ENCODE results near the gene LRRC23. TPM values are rescaled to one million over a fixed set of nuclear protein-coding genes. Genes with fewer than 3 reads are reported as not detected.
A peak's percentile ranks its signal among the peaks of the same experiment; 100 is the strongest.

The LRRC23 gene
- total and polyA plus RNA-seq, 2 donors (not counting 1 experiment from before 2014, with no cell fraction given): 5.6 to 9.6 TPM

- peaks cover 13% of the 10 kb centered on the region for H3K36me3 ChIP-seq (ENCODE audit: control insufficient read depth, insufficient read depth, low read length)
- H3K27me3 ChIP-seq (ENCODE audit: control insufficient read depth, insufficient read depth, low read length): no peaks in the 10 kb centered on the region
- H3K9me3 ChIP-seq (ENCODE audit: control insufficient read depth, insufficient read depth, low read depth, low read length): no peaks in the 10 kb centered on the region
- H3K79me2 ChIP-seq (ENCODE audit: control insufficient read depth, insufficient read depth, low read length): no peaks in the 10 kb centered on the region
- H3K27ac ChIP-seq (ENCODE audit: insufficient read depth, low read length): peak overlapping the region; percentile 11
- H2AFZ ChIP-seq (ENCODE audit: low read length): no peak overlapping the region
- H3K9ac ChIP-seq (ENCODE audit: insufficient read depth, low read length): no peak overlapping the region
- no peak overlapping the region for H3K4me2 ChIP-seq (ENCODE audit: extremely low read depth, insufficient read depth, low read length)
- no peak overlapping the region for H3K4me3 ChIP-seq (replicated peaks in 1 of 4; ENCODE audit: control extremely low read depth in 1 of 4, insufficient read depth in 1 of 4, low read depth in 3 of 4, low read length in 4 of 4)
- peaks cover 15% of the 10 kb centered on the region for H3K4me1 ChIP-seq (ENCODE audit: control insufficient read depth, extremely low read depth, insufficient read depth, low read length)
- no peak for DNase-seq (ENCODE audit: low read depth in 2 of 2)
- TF ChIP-seq EZH2 (IDR thresholded peaks at IDR 0.05; ENCODE audit: low read length, missing control alignments) (no peak), CTCF (conservative IDR thresholded peaks at IDR 0.05 in 1 of 2, IDR thresholded peaks at IDR 0.05 in 1 of 2; ENCODE audit: low read depth in 1 of 2, low read length in 2 of 2) (no peak)
- no peaks in the 10 kb centered on the region for H4K20me1 ChIP-seq (ENCODE audit: control insufficient read depth, extremely low read depth, insufficient read depth, low read length)
These were observed 41.0 kb downstream of the LRRC23 start for GRCh38 chr12:6945613-6946012.

DNA sequence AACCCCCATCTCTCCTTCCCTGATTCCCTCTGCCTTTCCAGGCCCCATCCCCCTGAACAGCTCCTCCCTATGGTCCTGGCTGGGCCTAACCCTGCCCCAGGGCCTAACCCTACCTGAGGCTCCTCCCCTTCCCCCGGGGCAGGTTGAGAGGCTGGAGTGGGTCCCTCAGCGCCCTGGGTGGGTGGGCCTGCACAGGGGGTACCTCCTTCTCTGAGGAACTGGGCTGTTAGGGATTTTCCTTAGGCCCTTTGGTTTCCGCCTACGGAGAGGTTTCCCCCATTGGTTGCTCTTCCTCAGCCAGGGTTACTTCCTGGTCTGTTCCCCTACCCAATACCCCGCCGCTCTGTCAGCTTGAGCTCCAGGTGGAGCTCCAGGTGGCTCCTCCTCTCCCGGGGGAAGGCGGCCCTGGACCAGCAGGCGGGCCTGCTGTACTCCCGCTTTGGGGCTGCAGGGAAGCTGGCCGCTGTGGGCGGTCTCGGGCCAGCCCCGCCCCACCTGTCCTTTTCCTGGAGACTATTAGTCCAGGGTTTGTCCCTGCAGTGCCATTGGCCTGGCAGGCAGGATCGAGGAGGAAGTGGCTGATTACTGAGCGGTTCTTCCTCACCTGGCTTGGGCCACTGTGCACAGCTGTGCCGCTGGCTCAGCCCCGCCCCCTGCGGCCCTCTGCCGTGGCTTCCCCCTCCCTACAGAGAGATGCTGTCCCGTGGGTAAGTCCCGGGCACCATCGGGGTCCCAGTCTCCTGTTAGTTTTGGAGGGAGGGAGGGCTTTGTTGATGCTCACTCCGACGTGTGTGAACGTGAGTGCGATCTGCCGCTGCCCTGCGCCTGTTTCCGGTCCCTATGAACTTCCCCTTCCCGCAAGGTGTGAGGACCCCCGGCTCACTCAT is 41.7 kb downstream of the LRRC23 start:
- Histone ChIP-seq H3K4me1 (ENCODE audit: control insufficient read depth, extremely low read depth, insufficient read depth, low read length) (peaks cover 15% of the 10 kb centered on the region), H4K20me1 (ENCODE audit: control insufficient read depth, extremely low read depth, insufficient read depth, low read length) (no peaks in the 10 kb centered on the region), H3K36me3 (ENCODE audit: control insufficient read depth, insufficient read depth, low read length) (peaks cover 9% of the 10 kb centered on the region), H3K27ac (ENCODE audit: insufficient read depth, low read length) (no peak overlapping the region), H3K79me2 (ENCODE audit: control insufficient read depth, insufficient read depth, low read length) (no peaks in the 10 kb centered on the region), H3K9me3 (ENCODE audit: control insufficient read depth, insufficient read depth, low read depth, low read length) (no peaks in the 10 kb centered on the region), H3K9ac (ENCODE audit: insufficient read depth, low read length) (no peak overlapping the region), H2AFZ (ENCODE audit: low read length) (no peak overlapping the region), H3K4me3 (replicated peaks in 1 of 4; ENCODE audit: control extremely low read depth in 1 of 4, insufficient read depth in 1 of 4, low read depth in 3 of 4, low read length in 4 of 4) (no peak overlapping the region), H3K27me3 (ENCODE audit: control insufficient read depth, insufficient read depth, low read length) (no peaks in the 10 kb centered on the region), H3K4me2 (ENCODE audit: extremely low read depth, insufficient read depth, low read length) (no peak overlapping the region)
- TF ChIP-seq EZH2 (IDR thresholded peaks at IDR 0.05; ENCODE audit: low read length, missing control alignments): no peak
- TF ChIP-seq CTCF (conservative IDR thresholded peaks at IDR 0.05 in 1 of 2, IDR thresholded peaks at IDR 0.05 in 1 of 2; ENCODE audit: low read depth in 1 of 2, low read length in 2 of 2): no peak
- no peak for DNase-seq (ENCODE audit: low read depth in 2 of 2)

DNA sequence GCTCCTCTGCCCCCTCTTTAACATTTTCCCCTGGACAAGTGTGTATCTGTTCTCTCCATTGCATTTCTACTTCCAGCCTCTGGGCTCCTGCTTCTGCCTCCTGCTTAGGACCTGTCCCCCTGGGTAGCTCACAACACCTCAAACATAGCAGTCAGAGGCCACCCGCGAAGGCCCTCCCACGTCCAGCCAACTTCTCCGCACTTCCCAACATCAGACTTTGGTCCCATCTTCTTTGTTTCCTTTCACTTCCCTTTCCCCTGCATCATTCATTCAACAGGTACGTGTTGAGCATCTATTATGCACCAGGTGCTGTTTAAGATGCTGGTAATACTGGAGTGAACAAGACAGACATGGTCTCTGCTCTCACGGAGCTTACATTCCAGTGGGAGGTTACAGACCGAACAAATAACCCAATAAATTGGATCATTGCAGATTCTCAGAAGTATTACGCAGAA is 42.3 kb downstream of the LRRC23 start:
- no peak overlapping the region for H2AFZ ChIP-seq (ENCODE audit: low read length)
- no peak for TF ChIP-seq CTCF (conservative IDR thresholded peaks at IDR 0.05 in 1 of 2, IDR thresholded peaks at IDR 0.05 in 1 of 2; ENCODE audit: low read depth in 1 of 2, low read length in 2 of 2)
- no peak for TF ChIP-seq EZH2 (IDR thresholded peaks at IDR 0.05; ENCODE audit: low read length, missing control alignments)
- no peak overlapping the region for H3K4me3 ChIP-seq (replicated peaks in 1 of 4; ENCODE audit: control extremely low read depth in 1 of 4, insufficient read depth in 1 of 4, low read depth in 3 of 4, low read length in 4 of 4)
- H3K4me2 ChIP-seq (ENCODE audit: extremely low read depth, insufficient read depth, low read length): no peak overlapping the region
- no peaks in the 10 kb centered on the region for H3K9me3 ChIP-seq (ENCODE audit: control insufficient read depth, insufficient read depth, low read depth, low read length)
- H3K79me2 ChIP-seq (ENCODE audit: control insufficient read depth, insufficient read depth, low read length): no peaks in the 10 kb centered on the region
- no peak overlapping the region for H3K27ac ChIP-seq (ENCODE audit: insufficient read depth, low read length)
- H3K9ac ChIP-seq (ENCODE audit: insufficient read depth, low read length): no peak overlapping the region
- DNase-seq (ENCODE audit: low read depth in 2 of 2): no peak
- no peaks in the 10 kb centered on the region for H3K27me3 ChIP-seq (ENCODE audit: control insufficient read depth, insufficient read depth, low read length)
- peaks cover 15% of the 10 kb centered on the region for H3K4me1 ChIP-seq (ENCODE audit: control insufficient read depth, extremely low read depth, insufficient read depth, low read length)
- H4K20me1 ChIP-seq (ENCODE audit: control insufficient read depth, extremely low read depth, insufficient read depth, low read length): no peaks in the 10 kb centered on the region
- peaks cover 5% of the 10 kb centered on the region for H3K36me3 ChIP-seq (ENCODE audit: control insufficient read depth, insufficient read depth, low read length)

All from fibroblast of lung (primary cell).